ENCODE measurements around the gene ATXN1.

Gene ATXN1

DNA sequence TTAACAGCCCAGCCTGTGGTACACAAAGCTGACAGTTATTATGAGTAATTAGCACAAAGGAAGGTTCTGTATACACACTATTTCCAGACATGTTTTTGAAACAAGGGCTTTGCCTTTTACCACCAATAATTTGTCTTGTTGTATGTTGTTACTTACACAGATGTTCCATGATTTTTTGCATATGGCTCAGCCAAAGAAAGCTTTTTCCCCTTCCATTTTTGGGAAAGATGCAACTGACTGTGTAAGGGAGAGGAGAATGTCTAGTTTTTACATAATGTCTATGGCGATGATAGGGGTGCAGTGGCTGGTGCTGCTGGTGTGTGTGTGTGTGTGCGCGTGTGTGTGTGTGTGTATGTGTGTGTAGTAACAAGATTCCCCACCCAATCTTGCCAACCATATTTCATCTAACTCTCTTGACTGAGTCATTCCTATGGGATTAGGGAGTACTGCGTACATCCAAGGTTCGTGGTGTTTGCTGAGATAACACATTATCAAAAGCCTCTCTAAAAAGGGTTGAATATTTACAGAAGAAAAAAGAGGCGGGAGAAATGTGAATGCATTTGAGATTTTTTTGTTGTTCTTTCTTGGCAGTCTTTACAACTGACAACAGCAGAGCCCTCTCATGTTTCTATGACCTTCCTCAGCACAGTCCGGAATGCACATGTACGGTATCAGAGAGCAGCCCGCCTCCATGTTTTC, 330.7 kb downstream of the ATXN1 start (continued):
- TF ChIP-seq, protein P1, sequence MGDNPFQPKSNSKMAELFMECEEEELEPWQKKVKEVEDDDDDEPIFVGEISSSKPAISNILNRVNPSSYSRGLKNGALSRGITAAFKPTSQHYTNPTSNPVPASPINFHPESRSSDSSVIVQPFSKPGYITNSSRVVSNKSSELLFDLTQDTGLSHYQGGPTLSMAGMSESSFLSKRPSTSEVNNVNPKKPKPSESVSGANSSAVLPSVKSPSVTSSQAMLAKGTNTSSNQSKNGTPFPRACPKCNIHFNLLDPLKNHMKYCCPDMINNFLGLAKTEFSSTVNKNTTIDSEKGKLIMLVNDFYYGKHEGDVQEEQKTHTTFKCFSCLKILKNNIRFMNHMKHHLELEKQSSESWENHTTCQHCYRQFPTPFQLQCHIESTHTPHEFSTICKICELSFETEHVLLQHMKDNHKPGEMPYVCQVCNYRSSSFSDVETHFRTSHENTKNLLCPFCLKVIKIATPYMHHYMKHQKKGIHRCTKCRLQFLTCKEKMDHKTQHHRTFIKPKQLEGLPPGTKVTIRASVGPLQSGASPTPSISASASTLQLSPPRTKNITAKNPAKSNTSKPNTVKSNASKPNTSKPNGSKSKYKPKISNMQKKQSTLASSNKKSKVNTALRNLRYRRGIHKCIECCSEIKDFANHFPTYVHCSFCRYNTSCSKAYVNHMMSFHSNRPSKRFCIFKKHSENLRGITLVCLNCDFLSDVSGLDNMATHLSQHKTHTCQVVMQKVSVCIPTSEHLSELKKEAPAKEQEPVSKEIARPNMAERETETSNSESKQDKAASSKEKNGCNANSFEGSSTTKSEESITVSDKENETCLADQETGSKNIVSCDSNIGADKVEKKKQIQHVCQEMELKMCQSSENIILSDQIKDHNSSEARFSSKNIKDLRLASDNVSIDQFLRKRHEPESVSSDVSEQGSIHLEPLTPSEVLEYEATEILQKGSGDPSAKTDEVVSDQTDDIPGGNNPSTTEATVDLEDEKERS (tag by site-specific recombination; IDR thresholded peaks at IDR 0.05): no peak
- TF ChIP-seq ZNF514 (tag by site-specific recombination; IDR thresholded peaks at IDR 0.05) (no peak), ZNF544 (tag by site-specific recombination; IDR thresholded peaks at IDR 0.05) (no peak), BCL11B (tag by site-specific recombination; IDR thresholded peaks at IDR 0.05; ENCODE audit: low read depth) (no peak), ZNF785 (tag by site-specific recombination; IDR thresholded peaks at IDR 0.05) (no peak), ZNF239 (tag by site-specific recombination; IDR thresholded peaks at IDR 0.05) (no peak), ZNF621 (tag by site-specific recombination; IDR thresholded peaks at IDR 0.05) (no peak)
- TF ChIP-seq, protein P2, sequence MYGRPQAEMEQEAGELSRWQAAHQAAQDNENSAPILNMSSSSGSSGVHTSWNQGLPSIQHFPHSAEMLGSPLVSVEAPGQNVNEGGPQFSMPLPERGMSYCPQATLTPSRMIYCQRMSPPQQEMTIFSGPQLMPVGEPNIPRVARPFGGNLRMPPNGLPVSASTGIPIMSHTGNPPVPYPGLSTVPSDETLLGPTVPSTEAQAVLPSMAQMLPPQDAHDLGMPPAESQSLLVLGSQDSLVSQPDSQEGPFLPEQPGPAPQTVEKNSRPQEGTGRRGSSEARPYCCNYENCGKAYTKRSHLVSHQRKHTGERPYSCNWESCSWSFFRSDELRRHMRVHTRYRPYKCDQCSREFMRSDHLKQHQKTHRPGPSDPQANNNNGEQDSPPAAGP (tag by site-specific recombination; IDR thresholded peaks at IDR 0.05): peak; percentile 85; the same call in 1 of the 2 replicates

GRCh38 chr6:16429669-16430068, 331.6 kb downstream of the ATXN1 start:
- H3K36me3 ChIP-seq (ENCODE audit: control insufficient read depth in 2 of 2, insufficient read depth in 1 of 2, low read length in 2 of 2): no peaks in the 10 kb centered on the region
- ChIA-PET POLR2A (no interaction called here), CTCF (interaction anchor here (0.7 kb wide), 1 partner anchor 86 kb away, joined by 4 read pairs; no protein-coding TSS in a partner anchor)
- no peaks in the 10 kb centered on the region for H3K9me3 ChIP-seq (ENCODE audit: control insufficient read depth, insufficient read depth, low read depth, low read length)
- peaks cover 22% of the 10 kb centered on the region for H3K4me1 ChIP-seq (ENCODE audit: control insufficient read depth, insufficient read depth, low read length)
- no peak overlapping the region for H3K4me3 ChIP-seq (ENCODE audit: low read depth, low read length)
- no peak overlapping the region for H3K27ac ChIP-seq (ENCODE audit: extremely low read depth, low read depth, low read length)
- no peak for TF ChIP-seq ZNF175 (tag by site-specific recombination; IDR thresholded peaks at IDR 0.05)
- TF ChIP-seq, protein P1 (tag by site-specific recombination; IDR thresholded peaks at IDR 0.05): no peak

- H3K4me1 ChIP-seq (ENCODE audit: control insufficient read depth, insufficient read depth, low read length): peaks cover 16% of the 10 kb centered on the region
- H3K9me3 ChIP-seq (ENCODE audit: control insufficient read depth, insufficient read depth, low read depth, low read length): no peaks in the 10 kb centered on the region
- H3K27ac ChIP-seq (ENCODE audit: extremely low read depth, low read depth, low read length): no peak overlapping the region
- no peaks in the 10 kb centered on the region for H3K36me3 ChIP-seq (ENCODE audit: control insufficient read depth in 2 of 2, insufficient read depth in 1 of 2, low read length in 2 of 2)
- ChIA-PET CTCF (interaction anchor here (1.0 kb wide), 1 partner anchor 13 kb away, joined by 6 read pairs; no protein-coding TSS in a partner anchor), POLR2A (no interaction called here)
- H3K4me3 ChIP-seq (ENCODE audit: low read depth, low read length): no peak overlapping the region
- TF ChIP-seq ZNF341 (tag by site-specific recombination; IDR thresholded peaks at IDR 0.05; ENCODE audit: low read depth): no peak
- TF ChIP-seq ZNF302 (tag by site-specific recombination; IDR thresholded peaks at IDR 0.05; ENCODE audit: low read depth): no peak
- TF ChIP-seq HOXD13 (CRISPR knock-in tag; IDR thresholded peaks at IDR 0.05; ENCODE audit: borderline replicate concordance): no peak
- TF ChIP-seq ZNF366 (tag by site-specific recombination; conservative IDR thresholded peaks at IDR 0.05): no peak
- no peak for TF ChIP-seq ZNF394 (tag by site-specific recombination; IDR thresholded peaks at IDR 0.05; ENCODE audit: borderline replicate concordance)
- TF ChIP-seq ZNF639 (tag by site-specific recombination; IDR thresholded peaks at IDR 0.05): no peak
- no peak for TF ChIP-seq ZNF704 (tag by site-specific recombination; IDR thresholded peaks at IDR 0.05)
- no peak for TF ChIP-seq ZNF426 (tag by site-specific recombination; IDR thresholded peaks at IDR 0.05)
- TF ChIP-seq KLF1 (tag by site-specific recombination; IDR thresholded peaks at IDR 0.05): no peak
- TF ChIP-seq GLIS1 (tag by site-specific recombination; IDR thresholded peaks at IDR 0.05): no peak
- TF ChIP-seq SALL2 (tag by site-specific recombination; IDR thresholded peaks at IDR 0.05; ENCODE audit: borderline replicate concordance): no peak
- no peak for TF ChIP-seq FEZF1 (tag by site-specific recombination; IDR thresholded peaks at IDR 0.05)
- no peak for TF ChIP-seq ZSCAN16 (tag by site-specific recombination; IDR thresholded peaks at IDR 0.05)
- TF ChIP-seq ZBTB17 (tag by site-specific recombination; IDR thresholded peaks at IDR 0.05): no peak
- no peak for TF ChIP-seq ZBTB7A (tag by site-specific recombination; IDR thresholded peaks at IDR 0.05; ENCODE audit: low read depth)
Observed at GRCh38 chr6:16427124-16427523, 334.1 kb downstream of the ATXN1 start.
